Effector CD4-positive, alpha-beta T cell (primary cell): ENCODE measurements around the gene CNPY4.

Experiments used
- DNase-seq: peaks from one replicate; pipeline ENCODE4 v3.0.0-alpha.2; 2020

The CNPY4 gene

DNA sequence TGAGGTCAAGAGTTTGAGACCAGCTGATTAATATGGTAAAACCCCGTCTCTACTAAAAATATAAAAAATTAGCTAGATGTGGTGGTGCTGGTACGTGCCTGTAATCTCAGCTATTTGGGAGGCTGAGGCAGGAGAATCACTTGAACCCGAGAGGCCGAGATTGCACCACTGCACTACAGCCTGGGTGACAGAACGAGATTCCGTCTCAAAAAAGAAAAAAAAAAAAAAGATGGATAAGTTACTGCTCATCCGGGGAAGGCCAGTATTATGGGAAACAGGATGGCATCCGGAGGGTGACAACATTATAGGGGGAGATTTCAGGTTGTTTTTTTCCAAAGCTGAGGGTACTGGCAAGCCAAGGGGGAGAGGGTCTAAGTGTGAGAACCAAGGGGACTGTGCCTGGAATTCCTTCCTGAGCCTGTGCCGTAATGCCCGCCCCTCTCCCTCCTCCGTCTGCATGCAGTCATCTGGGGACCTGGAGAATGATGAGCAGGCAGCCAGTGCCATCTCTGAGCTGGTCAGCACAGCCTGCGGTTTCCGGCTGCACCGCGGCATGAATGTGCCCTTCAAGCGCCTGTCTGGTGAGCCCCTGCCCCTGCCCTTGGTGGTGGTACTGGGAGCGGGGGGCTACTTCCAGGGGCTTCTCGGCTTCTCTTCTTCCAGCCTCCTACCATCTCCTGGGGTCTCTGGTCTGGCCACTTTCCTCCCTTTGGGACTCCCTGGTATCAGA, 33.7 kb downstream of the CNPY4 start:
- no peak for DNase-seq

DNA sequence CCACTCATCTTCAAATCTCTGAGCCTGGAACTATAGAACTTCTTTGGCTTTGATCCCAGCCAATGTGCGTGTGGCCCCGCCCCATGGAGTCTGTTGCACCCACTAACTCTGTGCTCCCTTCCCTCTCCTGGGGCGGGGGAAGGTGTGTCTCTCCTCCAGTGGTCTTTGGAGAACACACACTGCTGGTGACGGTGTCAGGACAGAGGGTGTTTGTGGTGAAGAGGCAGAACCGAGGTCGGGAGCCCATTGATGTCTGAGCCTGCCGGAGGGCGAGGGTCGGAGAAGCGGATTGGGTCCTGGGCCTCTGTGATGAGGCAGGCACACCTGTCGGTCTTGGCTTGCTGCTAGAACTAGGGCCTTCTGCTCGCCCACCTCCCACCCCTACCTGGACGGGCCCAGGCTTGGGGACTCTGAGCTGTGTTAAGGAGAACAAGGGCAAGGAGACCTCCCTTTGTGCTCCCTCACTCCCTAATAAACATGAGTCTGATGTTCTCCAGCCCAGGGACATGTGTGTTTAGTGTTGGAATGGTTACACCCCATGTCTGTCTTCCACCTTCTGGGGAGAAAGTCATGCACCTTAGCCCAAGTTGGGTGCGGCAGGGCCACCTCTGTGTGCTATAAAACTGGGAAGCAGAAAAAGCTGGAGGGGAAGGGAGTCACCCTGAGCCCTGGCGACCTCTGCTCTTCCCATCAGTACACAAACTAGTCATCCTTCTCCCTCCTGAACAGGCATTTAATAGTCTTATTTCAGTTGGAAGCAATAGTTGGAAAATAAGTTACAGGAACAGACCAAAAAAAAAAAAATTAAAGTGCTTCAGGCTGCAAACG, 34.5 kb downstream of the CNPY4 start:
- no peak for DNase-seq

DNA sequence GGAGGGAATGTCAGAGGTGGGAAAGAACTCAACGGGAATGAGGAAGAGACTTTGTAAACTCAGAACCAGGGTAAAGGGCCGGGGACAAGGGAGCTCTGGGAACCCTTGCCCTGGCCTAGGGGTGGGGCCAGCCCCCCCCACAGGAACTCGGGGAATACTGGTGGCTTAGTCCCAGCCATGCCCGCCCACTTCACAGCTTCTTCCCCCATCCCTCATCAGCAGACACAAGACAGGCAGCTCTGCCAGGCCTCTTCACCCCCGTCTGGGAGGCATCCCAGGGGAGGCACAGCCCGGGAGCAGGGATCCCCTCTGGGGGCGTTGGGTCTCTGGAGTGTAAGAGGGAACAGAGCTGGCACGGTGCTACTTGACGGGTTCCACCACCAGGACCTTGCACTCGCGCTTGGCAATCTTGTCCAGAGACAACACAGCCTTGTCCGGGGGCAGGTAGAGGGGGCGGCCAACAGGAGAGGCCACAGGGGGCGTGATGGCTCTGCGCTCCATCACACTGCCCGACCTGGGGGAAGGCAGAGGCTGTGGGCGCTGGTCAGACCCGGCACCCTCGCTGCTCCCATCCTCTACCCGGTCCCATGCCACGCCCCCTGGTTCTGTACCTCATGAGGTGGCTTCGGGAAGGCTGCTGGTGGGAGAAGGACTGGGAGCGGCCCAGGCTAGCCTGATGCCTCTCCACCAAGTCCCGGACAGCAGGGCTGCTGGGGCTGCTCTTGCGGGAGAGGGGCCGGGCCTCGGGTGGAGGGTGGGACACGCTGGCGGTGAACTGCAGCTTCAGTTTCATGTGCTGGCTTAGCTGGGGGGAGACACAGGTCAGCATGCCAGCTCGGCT, 35.4 kb downstream of the CNPY4 start:
- DNase-seq: no peak

DNA sequence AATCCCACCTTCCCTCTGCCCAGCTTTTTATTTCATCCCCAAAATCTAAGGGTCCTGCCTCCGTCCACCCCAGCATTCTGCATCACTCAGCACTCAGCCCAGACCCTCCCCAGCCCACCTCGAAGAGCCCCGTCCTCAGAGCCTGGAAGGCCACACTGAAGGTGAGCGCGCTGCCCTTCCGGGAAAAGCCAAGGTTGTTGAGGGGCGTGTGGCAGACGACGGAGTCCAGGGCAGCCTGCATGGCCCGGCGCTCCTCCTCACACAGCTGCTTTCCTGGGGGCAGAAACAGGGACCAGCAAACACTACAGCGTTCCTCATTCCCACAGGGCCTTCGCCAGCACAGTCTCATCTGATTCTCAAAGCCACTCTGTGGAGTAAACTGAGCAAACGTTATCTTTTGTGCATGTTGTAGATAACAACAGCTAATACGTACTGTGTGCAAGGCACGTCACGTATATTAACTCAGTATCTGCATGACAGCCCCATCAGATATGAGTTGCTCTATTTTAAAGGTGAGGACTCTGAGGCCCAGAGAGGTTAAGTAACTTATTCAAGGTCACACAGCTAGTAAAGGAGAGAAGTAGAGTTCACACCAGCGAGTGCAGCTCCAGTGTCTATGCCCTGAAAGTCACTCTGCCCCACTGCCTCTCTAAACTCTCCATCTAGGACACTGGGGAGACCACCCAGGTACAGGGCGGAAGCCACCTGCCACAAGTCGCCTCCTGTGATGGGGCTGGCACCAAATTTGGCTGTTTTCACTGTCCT, 36.3 kb downstream of the CNPY4 start:
- DNase-seq: no peak

DNA sequence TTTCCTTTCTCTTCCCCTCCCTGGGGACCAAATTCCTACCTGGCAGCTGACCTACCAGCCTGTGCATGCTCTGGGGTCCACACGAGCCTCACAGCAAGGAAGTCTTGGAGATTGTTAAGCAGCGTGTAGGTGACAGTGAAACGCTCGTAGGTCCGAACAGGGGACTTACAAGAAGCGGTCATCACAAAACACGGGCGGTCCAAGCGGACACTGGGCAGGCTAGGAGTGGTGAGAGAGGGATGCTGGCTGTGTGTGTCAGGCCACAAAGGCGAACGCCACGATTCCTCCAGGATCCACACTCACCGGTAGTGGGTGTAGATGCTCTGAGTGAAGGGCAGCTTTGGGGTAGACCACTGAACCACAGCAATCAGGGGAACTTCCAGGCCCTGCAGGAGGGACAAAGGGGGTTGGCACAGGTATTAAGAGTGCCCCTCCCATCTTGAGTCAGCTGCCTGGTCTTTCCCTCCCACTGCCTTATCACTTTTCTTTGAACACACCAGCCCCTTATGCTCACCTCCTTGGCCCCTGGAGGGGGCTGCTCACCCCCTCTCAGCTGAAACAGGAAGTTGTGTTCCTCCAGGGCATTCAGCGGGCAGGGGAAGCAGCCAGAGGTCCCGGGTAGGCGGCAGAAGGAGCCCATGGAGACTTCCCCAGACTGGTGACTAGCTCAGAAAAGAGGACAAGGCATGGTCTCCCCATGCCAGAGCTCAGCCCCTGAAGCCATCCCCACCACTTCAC, 37.1 kb downstream of the CNPY4 start:
- DNase-seq: no peak

DNA sequence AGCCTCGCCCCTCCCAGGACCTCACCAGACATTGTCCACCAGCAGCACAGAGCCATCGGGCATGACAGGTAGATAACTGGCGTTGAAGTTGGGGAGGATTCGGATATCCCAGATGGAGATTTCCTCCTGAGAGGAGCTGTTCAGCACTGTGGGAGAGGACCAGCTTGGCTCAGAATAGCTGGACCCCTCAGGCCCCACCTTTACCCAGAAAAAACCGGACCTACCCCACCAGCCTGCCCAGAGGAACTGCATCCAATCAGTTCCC, 37.6 kb downstream of the CNPY4 start:
- no peak for DNase-seq

DNA sequence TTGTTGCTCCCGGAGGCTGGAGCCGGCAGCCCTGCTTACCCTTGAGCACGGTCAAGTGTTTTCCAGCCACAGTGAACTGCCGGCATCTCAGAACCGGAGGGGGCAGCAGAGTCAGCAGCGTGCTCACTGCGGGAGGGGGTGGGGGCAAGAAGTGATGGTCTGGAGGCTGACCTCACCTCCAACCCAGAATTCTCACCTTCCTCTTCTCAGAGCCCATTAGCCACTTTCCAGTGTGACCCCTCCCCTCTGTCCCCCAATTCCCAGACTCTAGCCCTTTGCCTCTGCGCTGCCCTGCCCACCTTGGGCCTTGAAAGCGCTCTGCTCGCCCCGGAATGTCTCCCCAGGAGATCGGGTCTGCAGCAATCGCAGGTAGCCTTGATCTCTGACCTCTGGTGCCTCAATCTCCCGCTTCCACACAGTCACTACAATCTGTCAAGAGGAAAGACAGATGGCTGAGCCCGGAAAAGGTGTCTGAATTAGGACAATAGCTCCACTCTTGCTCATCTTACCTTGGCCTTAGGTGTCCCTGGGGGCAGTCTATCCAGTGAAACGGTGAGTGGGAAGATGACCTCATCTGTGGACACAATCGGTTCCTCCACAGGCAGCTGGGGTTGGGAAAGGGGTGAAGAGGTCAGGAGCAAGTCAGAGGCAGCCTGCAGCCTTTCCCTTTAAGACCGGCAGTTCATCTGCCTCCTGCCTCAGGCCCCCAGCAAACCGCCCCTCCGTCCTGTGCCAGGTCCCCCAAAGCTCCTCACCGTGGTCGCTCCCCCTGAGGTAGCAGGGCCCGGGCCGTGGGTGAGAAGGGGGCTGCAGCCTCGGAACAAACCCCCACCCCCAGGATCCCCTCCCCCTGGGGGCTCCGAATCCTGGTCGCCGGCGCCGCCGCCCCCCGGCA, 38.1 kb downstream of the CNPY4 start:
- DNase-seq: no peak

DNA sequence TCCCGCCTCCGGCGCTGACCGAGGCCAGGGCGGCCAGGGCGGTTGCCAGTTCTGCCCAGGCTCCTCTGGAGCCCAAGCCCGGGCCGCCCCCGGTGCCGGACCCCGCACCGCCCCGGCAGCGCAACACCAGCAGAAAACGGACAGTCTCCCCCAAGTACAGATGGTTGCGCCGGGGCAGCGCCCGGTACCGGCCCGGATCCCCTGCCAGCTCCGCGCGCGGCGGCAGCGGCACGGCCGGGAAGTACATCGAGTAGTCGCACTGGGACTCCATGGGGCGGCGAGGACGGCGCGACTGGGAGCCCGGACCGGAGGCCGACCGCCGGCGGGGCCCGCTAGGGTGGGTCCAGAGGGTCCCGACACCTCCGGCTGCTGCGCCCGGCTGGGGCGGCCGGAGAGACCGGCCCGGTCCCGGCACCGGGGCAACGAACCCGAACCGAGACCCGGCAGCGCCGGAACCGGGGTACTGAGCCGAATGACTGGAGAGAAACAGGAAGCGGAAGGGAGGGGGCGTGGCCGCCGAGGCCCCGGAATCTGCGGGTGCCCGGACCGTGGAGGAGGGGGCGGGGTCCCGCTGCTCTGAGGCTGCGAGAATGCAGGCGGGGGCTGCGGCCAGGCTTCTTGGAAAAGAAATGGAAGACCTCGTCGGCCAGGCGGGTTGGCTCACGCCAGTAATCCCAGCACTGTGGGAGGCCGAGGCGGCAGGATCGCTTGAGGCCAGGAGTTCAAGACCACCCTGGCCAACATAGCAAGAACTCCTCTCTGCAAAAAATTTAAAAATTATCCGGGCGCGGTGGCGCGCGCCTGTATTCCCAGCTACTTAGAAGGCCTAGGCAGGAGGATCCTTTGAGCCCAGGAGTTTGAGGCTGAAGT, 39.0 kb downstream of the CNPY4 start, which contains the start of gene TRAPPC14:
TSS of gene TRAPPC14 (minus strand) at position 495 of the 870 bp plus-strand sequence. CDS start at position 271, 224 bp downstream.
- DNase-seq: peak; percentile 89

DNA sequence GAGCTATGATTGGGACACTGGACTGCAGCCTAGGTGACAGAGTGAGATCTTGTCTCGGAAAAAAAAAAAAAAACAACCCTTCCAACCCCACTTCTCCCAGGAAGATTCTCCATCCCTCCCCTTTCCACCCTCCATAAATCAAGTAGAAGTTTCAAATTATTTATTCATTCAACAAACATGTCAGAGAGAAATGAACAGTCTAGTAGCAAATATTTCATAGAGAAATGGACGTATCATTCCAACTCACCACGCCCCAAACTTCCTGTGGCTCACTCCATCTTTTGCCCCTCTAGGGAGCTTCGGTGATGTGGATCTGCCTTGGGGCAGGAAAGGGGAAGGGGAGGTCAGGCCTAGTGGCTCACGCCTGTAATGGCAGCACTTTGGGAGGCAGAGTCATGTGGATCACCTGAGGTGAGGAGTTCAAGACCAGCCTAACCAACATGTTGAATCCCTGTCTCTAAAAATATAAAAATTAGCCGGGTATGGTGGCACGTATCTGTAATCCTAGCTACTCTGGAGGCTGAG, 39.7 kb downstream of the CNPY4 start:
- DNase-seq: no peak

DNA sequence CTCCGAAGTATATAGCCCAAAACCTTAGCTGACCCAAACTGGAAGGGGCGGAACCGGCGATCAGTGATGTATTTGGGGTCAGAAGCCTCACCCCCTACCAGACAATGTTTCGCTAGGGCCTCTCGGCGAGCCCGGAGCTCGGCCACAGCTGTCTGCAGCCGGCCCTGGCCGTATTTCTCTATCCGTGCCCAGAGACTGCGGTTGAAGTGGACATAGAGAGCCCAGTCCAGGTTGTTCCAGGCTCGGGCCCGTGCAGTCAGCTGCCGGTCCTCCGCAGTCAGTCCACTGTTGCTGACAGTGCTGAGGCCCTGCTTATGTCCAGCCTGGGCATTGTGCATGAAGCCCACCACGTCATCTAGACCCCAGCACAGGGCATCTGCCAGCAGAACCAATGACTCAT, 40.6 kb downstream of the CNPY4 start:
- DNase-seq: no peak

DNA sequence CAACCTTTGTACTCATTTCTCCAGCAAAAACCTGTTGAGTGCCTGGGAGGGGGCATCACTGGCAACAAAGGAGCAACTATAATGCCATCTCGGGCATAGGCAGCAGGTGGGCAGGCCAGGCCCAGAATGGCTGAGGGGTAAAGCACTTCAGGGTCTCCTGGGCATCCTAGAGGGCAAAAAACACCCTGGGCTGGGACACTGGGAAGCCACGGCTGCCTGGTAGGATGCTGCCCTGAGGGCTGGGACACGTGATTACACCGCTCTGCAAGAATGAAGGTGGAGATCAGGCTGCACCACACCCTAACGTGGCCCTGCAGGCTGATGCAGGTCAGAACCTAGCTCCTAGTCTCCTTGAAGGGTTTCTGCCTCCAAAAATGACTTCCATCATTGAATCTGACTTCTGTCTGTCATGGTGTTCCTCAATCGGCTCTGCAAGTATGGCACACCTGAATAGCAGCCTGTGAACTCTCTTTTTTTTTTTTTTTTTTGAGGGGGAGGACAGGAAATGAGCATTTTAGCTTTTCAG, 43.6 kb downstream of the CNPY4 start:
- DNase-seq: no peak

DNA sequence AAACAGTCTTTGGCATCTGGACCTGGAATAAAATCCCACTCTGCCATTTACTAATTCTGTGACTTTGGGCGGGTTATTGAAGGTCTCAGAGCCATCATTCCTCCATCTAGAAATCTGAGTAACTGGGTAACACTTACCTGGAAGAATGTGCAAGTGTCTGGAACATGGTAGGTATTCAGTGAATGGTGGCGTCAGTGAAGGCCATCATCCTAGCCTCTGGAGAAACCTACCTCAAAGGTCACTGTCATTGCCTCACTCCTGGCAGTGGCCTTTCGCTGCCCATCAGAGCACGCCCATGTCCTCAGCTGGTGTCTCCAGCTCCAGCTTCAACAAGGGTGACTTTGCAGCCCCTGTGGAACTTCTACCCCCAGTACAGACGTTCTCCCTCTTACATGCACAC, 44.4 kb downstream of the CNPY4 start:
- DNase-seq: no peak

DNA sequence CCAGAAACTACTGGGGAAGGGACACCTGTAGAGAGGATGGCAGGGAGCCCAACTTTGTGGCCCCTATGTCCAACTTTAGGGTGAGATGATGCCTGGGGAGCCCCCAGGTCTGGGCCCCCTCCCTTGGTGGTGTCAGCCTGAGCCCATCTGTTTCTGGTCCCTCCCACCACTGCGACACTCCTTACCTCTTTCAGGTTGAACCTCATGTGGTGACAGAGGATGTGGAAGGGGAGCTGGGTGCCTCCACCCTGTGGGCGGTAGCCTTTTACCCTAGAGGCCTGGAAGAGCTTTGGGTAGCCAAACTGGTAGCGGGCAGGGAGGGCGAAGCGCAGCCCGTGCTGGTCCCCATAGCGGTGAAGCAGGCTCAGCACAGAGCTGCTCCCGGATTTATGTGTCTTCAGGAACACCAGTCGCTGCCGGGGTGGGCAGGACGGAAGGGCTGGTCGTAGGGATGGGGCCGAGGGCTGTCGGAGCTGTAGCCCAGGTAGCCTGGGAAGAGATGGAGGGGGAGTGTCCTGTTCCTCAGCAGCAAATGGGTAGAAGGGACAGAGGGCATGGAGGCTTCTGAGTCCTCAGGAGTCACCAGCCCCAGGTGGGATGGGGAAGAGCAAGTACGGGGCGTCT, 47.0 kb downstream of the CNPY4 start:
- DNase-seq: no peak

DNA sequence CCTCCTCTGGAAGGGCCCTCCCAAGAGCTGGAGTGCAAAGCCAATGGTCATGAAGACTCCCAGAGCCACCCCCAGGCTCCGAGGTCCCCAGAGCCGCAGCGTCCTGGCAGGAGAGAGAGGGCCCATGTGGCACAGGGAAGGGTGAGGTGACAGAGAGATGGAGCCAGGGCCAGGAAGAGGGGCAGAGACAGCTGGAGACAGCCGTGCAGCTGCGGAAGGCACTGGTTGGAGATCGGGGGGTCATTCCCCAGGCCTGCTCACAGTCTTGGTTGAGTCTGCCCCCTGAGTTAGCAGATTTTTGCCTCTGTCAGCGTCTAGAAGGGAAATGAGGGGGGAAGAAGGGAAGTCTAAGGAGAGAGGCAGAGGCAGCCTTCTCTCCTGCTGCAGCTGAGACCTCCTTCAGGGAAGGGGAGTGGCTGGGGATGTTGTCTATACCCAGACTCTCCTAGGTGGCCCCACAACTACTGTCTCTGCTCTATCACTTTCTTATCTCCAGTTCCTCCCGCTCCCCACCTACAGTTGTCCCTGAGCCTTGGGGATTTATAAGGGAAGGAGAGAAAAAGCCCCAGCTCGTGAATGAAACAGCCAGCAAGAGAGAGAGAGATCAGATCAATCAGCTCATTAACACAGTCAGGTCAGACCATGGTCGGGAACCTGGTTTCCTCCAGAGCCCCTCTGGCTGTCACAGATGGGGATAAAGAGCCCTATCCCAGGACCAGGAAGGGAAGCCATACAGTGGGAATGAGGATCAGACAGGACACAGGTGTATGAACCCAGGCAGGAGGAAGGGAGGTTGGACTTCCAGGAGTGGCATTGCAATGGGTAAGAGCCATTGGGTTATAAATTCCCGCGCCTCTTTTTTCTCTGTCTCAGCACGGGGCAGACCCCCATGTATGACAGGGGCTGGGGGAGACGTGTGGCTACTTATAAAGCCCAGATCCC, 47.8 kb downstream of the CNPY4 start:
- DNase-seq: no peak

DNA sequence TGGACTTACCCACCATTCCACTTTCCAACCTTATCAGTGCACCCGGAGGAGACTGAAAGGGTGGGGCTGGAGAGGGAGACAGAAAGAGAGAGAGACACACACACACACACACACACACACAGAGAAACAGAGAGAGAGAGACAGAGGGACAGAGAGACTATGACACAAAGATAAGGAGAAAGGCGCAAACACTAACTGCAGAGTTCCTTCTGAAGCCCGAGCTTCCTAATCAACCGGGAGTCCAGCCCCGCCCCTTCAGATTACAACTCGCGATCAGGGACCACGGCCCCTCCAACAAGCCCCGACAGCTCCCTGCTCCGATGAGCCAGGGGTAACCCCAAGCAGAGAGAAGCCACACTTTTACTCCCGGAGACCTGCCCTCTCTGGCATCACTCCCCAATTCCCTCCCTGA, 48.5 kb downstream of the CNPY4 start:
- DNase-seq: no peak

DNA sequence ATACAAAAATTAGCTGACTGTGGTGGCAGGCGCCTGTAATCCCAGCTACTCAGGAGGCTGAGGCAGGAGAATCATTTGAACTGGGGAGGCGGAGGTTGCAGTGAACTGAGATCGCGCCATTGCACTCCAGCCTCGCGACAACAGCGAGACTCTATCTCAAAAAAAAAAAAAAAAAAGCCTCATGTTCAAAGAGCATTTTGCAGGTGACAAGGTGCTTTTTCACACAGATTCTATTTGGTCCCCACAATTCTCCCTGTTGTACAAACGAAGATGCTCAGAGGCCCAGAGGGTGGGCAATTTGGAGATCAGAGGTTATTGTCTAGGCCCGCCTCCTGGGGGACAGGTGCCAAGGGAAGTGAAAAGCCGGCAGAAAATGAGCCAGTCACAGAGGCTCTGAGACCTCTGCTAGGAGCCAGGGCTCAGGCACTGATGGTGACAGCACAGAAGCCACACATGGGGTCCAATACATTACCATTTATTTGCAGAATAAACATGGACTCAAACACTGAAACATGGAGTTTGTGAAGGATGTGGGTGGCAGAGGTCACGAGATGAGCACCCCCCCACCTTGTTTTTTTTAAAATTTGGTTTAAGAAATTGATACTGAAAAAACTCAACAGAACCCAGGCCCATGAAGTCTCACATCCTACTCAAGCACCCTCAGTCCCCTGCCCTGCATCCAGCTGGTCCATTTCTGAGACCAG, 49.9 kb downstream of the CNPY4 start:
- DNase-seq: no peak
